Large intestine (tissue), 3 donors: Measurements from ENCODE around the gene NRXN3. TPM values are rescaled to one million over a fixed set of nuclear protein-coding genes. Genes with fewer than 3 reads are reported as not detected.

Experiments
- DNase-seq, 2 donors: peaks; one replicate each; pipeline versions ENCODE4 v3.0.0 to v3.0.0-alpha.2; 2013
- H3K27ac ChIP-seq: one replicate; pipeline ENCODE4 v1.5.1; 2013; ENCODE audit warnings: low read length
- H3K27me3 ChIP-seq: 2 replicates; pipeline ENCODE4 v1.6.1; 2013; ENCODE audit warnings: low read length; ENCODE audit not compliant: control insufficient read depth, insufficient read depth
- H3K36me3 ChIP-seq: 2 replicates; pipeline ENCODE4 v1.6.1; 2013; ENCODE audit warnings: low read length; ENCODE audit not compliant: control insufficient read depth, insufficient read depth
- H3K4me1 ChIP-seq: one replicate; pipeline ENCODE4 v1.6.1; 2013; ENCODE audit warnings: low read length; ENCODE audit not compliant: control insufficient read depth, insufficient read depth
- H3K4me3 ChIP-seq: one replicate; pipeline ENCODE4 v1.5.1; 2013; ENCODE audit warnings: low read length
- H3K9me3 ChIP-seq: one replicate; pipeline ENCODE4 v1.6.1; 2013; ENCODE audit warnings: mild to moderate bottlenecking, low read depth, low read length, moderate library complexity; ENCODE audit not compliant: control insufficient read depth
- WGBS: methylation state at CpG from one replicate; pipeline ENCODE4 v1.1.5; 2013; ENCODE audit warnings: low lambda C conversion rate; ENCODE audit not compliant: insufficient coverage; 5-methylcytosine and 5-hydroxymethylcytosine counted together
- polyA plus RNA-seq: library from polyadenylated mRNA; unstranded; fragments of 120-200 nt; gene quantifications from one replicate; pipeline ENCODE4 v1.2.1, GENCODE V29; 2013

The NRXN3 gene
- polyA plus RNA-seq, 1 donor: 12.8 TPM

DNA sequence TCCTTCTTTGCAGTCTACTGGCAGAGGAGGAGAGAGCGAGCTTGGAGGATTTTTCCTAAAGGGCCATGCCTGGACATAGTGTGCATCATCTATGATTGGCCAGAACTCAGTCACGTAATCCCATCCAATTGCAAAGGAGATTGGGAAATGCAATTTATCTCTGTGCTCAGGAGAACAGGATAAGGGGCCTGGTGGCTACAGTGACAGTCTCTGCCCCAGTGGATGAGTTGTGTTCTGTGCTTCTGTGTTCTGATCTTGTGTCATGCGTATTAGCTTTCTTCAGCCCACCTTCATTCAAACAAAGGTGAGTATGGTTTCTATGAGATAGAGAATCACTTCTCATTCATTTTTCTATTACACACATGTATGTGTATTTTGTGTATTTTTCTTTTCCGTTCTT is 144.3 kb downstream of the NRXN3 start:
- no peaks in the 10 kb centered on the region for H3K4me1 ChIP-seq
- H3K36me3 ChIP-seq: no peaks in the 10 kb centered on the region
- H3K4me3 ChIP-seq: no peak overlapping the region
- H3K27ac ChIP-seq: no peak overlapping the region
- no peaks in the 10 kb centered on the region for H3K9me3 ChIP-seq
- H3K27me3 ChIP-seq: no peaks in the 10 kb centered on the region
- WGBS: no CpG with 5 or more reads among the region's 4 CpGs
- DNase-seq: no peak

DNA sequence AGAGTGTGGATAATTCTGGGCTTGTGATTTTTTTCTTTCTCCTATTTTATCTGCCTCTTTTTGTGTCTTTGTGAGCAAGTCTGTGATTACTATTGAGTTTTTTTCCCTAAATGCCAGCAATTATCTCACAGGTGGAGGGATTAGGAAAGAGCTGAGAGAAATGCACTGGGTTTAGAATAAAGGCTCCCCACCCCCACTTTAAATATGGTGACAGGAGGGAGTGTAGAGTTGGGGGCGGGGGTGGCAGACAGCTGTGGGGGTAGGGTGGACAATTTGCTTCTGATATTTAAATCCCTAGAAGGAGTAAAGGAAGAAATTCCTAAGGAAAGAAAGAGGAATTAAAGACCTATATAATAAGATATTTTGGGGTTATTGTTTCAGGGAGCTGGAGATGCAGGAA is 145.9 kb downstream of the NRXN3 start:
- WGBS: no CpG with 5 or more reads among the region's 1 CpG
- no peaks in the 10 kb centered on the region for H3K36me3 ChIP-seq

DNA sequence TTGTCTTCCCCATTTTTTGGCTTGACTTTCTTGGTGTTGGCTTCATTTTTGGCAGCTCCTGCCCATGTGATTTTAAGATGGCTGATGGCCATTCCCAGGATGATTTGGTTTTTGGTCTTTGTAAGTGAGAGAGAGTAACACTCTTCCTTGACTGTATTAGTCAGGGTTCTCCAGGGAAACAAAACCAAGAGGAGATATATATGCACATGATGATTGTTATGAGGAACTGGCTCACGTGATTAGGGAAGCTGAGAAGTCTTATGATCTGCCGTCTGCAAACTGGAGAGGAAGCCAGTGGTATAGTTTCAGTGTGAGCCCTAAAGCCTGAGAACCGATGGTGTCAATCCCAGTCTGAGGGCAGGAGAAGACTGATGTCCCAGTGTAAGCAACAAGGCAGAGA is 146.6 kb downstream of the NRXN3 start:
- Histone ChIP-seq H3K9me3 (no peaks in the 10 kb centered on the region), H3K27ac (no peak overlapping the region), H3K27me3 (no peaks in the 10 kb centered on the region), H3K36me3 (no peaks in the 10 kb centered on the region), H3K4me1 (no peaks in the 10 kb centered on the region), H3K4me3 (no peak overlapping the region)
- no peak for DNase-seq
- WGBS: no CpG with 5 or more reads among the region's 3 CpGs

More for the DNA sequence above, 145.9 kb downstream of the NRXN3 start:
- H3K9me3 ChIP-seq: no peaks in the 10 kb centered on the region
- no peak for DNase-seq
- no peaks in the 10 kb centered on the region for H3K27me3 ChIP-seq
- H3K27ac ChIP-seq: no peak overlapping the region
- H3K4me3 ChIP-seq: no peak overlapping the region
- H3K4me1 ChIP-seq: no peaks in the 10 kb centered on the region

DNA sequence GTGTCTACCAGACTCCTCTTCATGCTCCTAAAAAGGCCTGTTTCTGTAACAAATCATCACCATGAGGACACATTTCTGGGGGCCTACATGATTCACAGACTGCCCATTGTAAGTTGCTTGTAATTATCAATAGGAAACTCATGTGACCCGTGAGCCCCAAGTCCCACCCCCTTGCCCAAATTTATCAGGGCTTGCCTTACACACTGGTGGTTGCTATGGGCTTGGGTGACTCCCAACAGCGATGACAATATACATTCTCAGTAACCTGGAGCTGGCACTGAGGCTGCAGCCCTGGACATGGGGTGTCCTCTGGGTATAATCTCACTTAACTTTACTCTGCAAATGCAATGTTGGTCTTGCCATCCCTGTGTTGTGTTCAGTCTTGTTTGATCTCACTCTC is 149.2 kb downstream of the NRXN3 start:
- WGBS: no CpG with 5 or more reads among the region's 2 CpGs
- H3K36me3 ChIP-seq: no peaks in the 10 kb centered on the region
- no peaks in the 10 kb centered on the region for H3K27me3 ChIP-seq
- no peak overlapping the region for H3K4me3 ChIP-seq
- no peaks in the 10 kb centered on the region for H3K9me3 ChIP-seq
- H3K27ac ChIP-seq: no peak overlapping the region
- no peaks in the 10 kb centered on the region for H3K4me1 ChIP-seq
- DNase-seq: no peak

DNA sequence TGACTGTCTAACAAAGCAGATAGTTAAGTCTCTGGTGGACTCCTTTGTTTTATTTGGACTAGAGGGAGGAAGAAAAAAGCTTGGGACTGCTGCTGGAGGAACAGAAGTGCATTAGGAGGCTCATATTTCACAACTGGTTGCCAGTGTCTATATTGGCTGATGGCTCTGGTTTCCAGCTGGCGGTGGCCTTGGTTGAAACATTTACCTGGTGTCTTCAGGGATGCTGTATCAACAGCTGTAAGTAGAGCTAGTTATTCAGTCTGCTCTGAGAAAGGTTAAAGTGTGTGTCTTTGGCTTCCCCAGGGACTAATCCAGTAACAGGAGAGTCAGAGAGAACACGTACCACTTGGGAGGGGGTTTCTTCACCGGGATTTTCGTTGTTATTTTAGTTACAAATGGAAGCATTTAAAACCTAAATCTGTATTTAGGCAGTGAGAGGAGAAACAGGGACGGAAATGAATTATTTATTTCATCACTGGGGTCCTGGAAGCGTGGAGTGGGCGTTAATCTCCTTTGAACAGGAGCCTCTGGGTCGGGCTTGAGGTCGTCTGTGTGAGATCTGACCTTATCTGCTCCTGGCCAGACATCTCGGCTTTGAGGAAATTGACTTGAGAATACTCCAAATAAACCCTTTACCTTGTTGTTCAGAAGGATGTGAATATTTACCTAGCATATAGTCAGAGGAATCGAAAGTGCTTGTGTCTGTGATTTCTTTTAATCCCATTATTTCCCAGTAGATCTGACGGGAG is 149.9 kb downstream of the NRXN3 start:
- no peak overlapping the region for H3K27ac ChIP-seq
- WGBS: 20% methylated on average over 1 of the region's 12 CpGs
- H3K9me3 ChIP-seq: no peaks in the 10 kb centered on the region

DNA sequence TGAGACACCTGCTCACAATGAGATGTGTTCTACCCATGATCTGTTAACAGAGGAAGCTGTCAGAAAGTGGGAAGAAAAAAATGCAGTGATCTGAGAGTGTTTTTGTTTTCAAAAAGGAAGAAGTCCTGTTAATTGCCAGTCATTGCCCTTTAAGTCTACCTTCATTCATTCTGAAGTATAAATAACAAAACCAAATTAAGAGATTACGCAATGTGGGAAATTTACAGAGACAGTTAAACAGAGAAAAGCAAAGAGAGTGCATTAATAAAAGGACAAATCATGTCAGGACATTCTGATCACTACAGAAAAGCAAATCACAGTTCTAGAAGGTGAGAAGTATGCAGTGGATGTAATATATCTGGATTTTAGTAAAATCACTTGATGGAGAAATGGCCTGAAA is 154.2 kb downstream of the NRXN3 start:
- Histone ChIP-seq H3K36me3 (no peaks in the 10 kb centered on the region), H3K4me1 (no peaks in the 10 kb centered on the region), H3K27me3 (no peaks in the 10 kb centered on the region), H3K9me3 (no peaks in the 10 kb centered on the region), H3K27ac (no peak overlapping the region), H3K4me3 (no peak overlapping the region)
- no peak for DNase-seq
- WGBS: no CpG with 5 or more reads among the region's 1 CpG

More for the DNA sequence above, 149.9 kb downstream of the NRXN3 start:
- no peak for DNase-seq
- no peaks in the 10 kb centered on the region for H3K36me3 ChIP-seq
- H3K4me3 ChIP-seq: no peak overlapping the region
- no peaks in the 10 kb centered on the region for H3K27me3 ChIP-seq
- no peaks in the 10 kb centered on the region for H3K4me1 ChIP-seq

DNA sequence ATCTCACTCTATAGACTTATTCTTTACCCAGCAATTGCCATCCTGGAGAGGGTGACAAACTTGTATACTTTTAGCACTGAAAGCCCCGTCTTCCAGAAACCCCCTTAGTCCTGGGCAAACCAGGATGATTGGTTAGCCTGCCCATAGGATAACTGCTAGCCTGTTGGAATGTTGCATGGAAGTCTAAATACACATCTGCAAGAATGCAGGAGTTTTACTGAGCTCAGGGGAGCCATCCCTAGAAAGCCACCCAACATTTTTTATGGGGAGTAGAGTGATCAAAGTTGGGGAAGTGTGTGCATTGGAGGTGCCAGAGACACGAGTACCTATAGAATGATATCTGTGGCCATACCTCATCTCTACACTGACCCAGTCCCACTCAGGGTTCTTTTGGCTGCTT is 155.7 kb downstream of the NRXN3 start:
- H3K36me3 ChIP-seq: no peaks in the 10 kb centered on the region
- H3K4me3 ChIP-seq: no peak overlapping the region
- no peaks in the 10 kb centered on the region for H3K27me3 ChIP-seq
- no peaks in the 10 kb centered on the region for H3K4me1 ChIP-seq
- no peaks in the 10 kb centered on the region for H3K9me3 ChIP-seq
- WGBS: no CpG with 5 or more reads among the region's 2 CpGs
- no peak for DNase-seq
- H3K27ac ChIP-seq: no peak overlapping the region

DNA sequence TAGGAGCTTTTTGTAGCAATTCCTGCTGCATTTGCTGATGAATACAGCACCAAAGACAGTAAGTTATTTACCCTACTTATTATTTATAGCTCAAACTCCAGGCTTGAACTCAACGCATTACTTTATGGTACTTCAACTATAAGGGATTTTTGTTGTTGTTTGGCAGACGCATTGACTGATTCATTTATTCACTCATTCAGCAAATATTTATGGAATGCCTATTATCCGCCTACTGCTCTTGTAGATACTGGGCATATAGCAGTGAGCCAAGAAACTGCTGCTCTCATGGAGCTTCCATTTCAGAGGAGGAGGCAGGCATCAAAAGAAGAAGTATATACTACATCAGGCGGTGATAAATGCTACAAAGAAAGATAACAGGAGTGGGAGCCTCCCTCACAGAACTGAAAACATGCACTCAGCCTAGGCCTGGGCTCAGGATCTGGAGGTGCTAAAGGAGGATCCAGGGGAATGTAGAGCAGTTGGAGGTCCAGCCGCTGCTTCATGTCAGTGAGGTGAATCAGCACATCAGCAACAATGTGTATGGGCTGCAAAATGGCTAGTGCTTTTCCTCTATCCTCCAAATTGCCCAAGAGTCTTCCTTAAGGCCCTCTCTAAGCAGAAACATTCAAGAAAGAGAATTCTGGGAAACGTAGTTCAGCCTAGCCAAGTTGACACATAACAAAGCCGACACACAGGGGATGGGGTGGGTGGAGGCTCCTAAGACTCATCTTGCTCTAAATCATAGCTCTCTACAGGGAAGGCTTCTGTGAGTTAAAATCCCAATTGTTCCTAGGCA is 157.5 kb downstream of the NRXN3 start:
- Histone ChIP-seq H3K36me3 (no peaks in the 10 kb centered on the region), H3K4me1 (no peaks in the 10 kb centered on the region), H3K9me3 (no peaks in the 10 kb centered on the region), H3K4me3 (no peak overlapping the region), H3K27me3 (no peaks in the 10 kb centered on the region), H3K27ac (no peak overlapping the region)
- no CpG with 5 or more reads among the region's 7 CpGs for WGBS
- no peak for DNase-seq

DNA sequence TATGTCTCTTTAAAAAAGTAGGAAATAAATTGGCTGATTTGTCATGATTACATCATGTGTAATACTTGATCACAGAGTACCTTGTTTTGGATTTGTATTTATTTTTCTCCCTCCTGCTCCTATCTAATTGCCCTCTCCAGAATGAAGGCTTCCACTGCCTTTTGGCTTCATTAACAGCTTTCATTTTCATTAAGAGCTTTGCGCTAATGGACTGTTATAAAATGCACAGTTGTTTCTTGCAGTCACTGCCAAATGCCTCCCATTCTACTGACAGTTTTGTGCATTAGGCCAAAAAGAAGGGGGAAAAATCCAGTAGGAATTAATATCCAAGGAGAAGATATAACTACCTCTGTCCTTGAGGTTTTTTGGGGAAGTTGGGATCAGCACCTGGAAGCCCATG is 159.2 kb downstream of the NRXN3 start:
- Histone ChIP-seq H3K4me3 (no peak overlapping the region), H3K27me3 (no peaks in the 10 kb centered on the region), H3K4me1 (no peaks in the 10 kb centered on the region), H3K27ac (no peak overlapping the region), H3K36me3 (no peaks in the 10 kb centered on the region), H3K9me3 (no peaks in the 10 kb centered on the region)
- WGBS: no CpG with 5 or more reads among the region's 1 CpG
- DNase-seq: no peak

DNA sequence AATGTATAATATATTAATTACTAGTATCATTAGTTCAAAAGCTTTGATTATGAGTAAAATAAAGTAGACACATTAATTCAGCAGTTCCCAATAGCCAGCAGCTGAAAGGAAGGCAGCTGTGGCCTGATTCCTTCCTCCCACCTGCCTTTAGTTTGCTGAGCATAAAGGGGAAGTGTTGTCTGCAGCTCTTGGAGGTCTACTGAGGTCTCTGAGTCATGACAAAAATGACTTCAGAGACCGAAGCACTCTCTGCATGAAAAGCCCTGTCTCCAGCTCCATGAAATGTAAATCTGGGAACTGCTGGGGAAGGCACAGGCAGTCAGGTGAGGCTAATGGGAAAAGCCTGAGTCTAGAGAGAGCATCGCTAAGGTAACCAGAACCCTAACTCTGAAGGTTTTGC is 165.4 kb downstream of the NRXN3 start:
- 100% methylated on average over 1 of the region's 2 CpGs for WGBS

More for the DNA sequence above, 165.4 kb downstream of the NRXN3 start:
- Histone ChIP-seq H3K4me3 (no peak overlapping the region), H3K4me1 (no peaks in the 10 kb centered on the region), H3K9me3 (no peaks in the 10 kb centered on the region), H3K27me3 (no peaks in the 10 kb centered on the region), H3K27ac (no peak overlapping the region), H3K36me3 (no peaks in the 10 kb centered on the region)
- DNase-seq: no peak
